DMS 273 (cell line): ENCODE measurements around the gene ZMYND19.
"Not testable (repeated sequence)": the region's sequence is repeated elsewhere in the genome, so short reads cannot be mapped to it uniquely, and the experiment has no call there.

Source experiments
- DNase-seq: peaks from one replicate; lab custom pipeline; 2025; ENCODE audit not compliant: unreplicated experiment; lab: John Stamatoyannopoulos, UW

The ZMYND19 gene

GRCh38 chr9:137564134-137564533 is 26.2 kb downstream of the ZMYND19 start:
- no peak for DNase-seq

GRCh38 chr9:137558127-137558526 is 32.2 kb downstream of the ZMYND19 start:
- DNase-seq: no peak

- DNase-seq: peak; percentile 33
These were observed 34.1 kb downstream of the ZMYND19 start for GRCh38 chr9:137556069-137556838.

- DNase-seq: no peak
These were observed 35.1 kb downstream of the ZMYND19 start for GRCh38 chr9:137555179-137555578.

GRCh38 chr9:137554349-137554748 is 36.0 kb downstream of the ZMYND19 start:
- no peak for DNase-seq

- not testable (repeated sequence) for DNase-seq
These were observed 36.7 kb downstream of the ZMYND19 start for GRCh38 chr9:137553654-137554053.

GRCh38 chr9:137552022-137552768 is 38.1 kb downstream of the ZMYND19 start:
- DNase-seq: peak; percentile 72

GRCh38 chr9:137551264-137552021 is 38.9 kb downstream of the ZMYND19 start, which contains the start of gene MRPL41:
TSS of gene MRPL41 (plus strand) at chr9:137551879. CDS start at chr9:137552082, 203 bp downstream.
- DNase-seq: peak; percentile 96

GRCh38 chr9:137550958-137551263 is 39.4 kb downstream of the ZMYND19 start:
- DNase-seq: not testable (repeated sequence)

GRCh38 chr9:137550231-137550621 is 40.1 kb downstream of the ZMYND19 start, which contains the start of gene PNPLA7:
TSS of gene PNPLA7 (minus strand) at chr9:137550402. CDS start at chr9:137550197, 205 bp downstream.
- DNase-seq: peak; percentile 94

- no peak for DNase-seq
These were observed 42.4 kb downstream of the ZMYND19 start for GRCh38 chr9:137547687-137548543.

GRCh38 chr9:137545123-137545522 is 45.2 kb downstream of the ZMYND19 start:
- no peak for DNase-seq

- no peak for DNase-seq
These were observed 46.0 kb downstream of the ZMYND19 start for GRCh38 chr9:137544176-137544760.

- no peak for DNase-seq
These were observed 46.9 kb downstream of the ZMYND19 start for GRCh38 chr9:137543237-137543963.

GRCh38 chr9:137542486-137542885 is 47.8 kb downstream of the ZMYND19 start:
- no peak for DNase-seq

- DNase-seq: no peak
These were observed 49.8 kb downstream of the ZMYND19 start for GRCh38 chr9:137540536-137540935.

GRCh38 chr9:137538058-137538457 is 52.3 kb downstream of the ZMYND19 start:
- DNase-seq: no peak

GRCh38 chr9:137536594-137537131 is 53.6 kb downstream of the ZMYND19 start:
- not testable (repeated sequence) for DNase-seq

GRCh38 chr9:137535120-137535428 is 55.2 kb downstream of the ZMYND19 start:
- no peak for DNase-seq
